ENCODE measurements around the gene MSGN1.
"Not testable (repeated sequence)": the region's sequence is repeated elsewhere in the genome, so short reads cannot be mapped to it uniquely, and the experiment has no call there.

GRCh38 chr2:17823646-17824045 is 7.4 kb downstream of the MSGN1 start:
- TF ChIP-seq POLR2A, CTCF (IDR thresholded peaks at IDR 0.05): not testable (repeated sequence)

All from body of pancreas (tissue), 4 donors.